Superior temporal gyrus (tissue), 1 donor: Measurements from ENCODE around the gene UQCRQ.

Experiments
- DNase-seq: peaks from one replicate; pipeline ENCODE4 v3.0.0-alpha.2; 2016; ENCODE audit errors: extremely low spot score

Gene UQCRQ

GRCh38 chr5:132909702-132910101 lies 43.3 kb downstream of the UQCRQ start:
- DNase-seq: no peak

GRCh38 chr5:132915681-132916080 lies 49.2 kb downstream of the UQCRQ start:
- DNase-seq: no peak

GRCh38 chr5:132916086-132916485 lies 49.6 kb downstream of the UQCRQ start:
- DNase-seq: no peak
